WTC11 (cell line): ENCODE results near the gene GJD4. TPM values are rescaled to one million over a fixed set of nuclear protein-coding genes. Genes with fewer than 3 reads are reported as not detected.

Source experiments
- ATAC-seq: fragments of 200-7000 bp; cut with Tn5 transposase; 2 replicates; pipeline ENCODE4 v1.10.0; 2021; ENCODE audit warnings: mild to moderate bottlenecking, moderate library complexity
- CTCF ChIA-PET: fragments of 300-600 bp; sonication (Branson Sonifier 250); formaldehyde crosslinking; loops from one replicate; lab custom pipeline; 2021; ENCODE audit warnings: antibody characterized with exemption; lab: Charles Lee
- POLR2A ChIA-PET: fragments of 350-600 bp; sonication (Branson Sonifier 250); formaldehyde crosslinking; loops from one replicate; lab custom pipeline; 2021; ENCODE audit warnings: antibody characterized with exemption; lab: Charles Lee
- DNase-seq: peaks from one replicate; pipeline ENCODE4 v3.0.0; 2021; ENCODE audit warnings: low spot score
- H3K27ac Mint-ChIP-seq: 2 replicates; pipeline ENCODE4 v1.8.0; 2021; ENCODE audit warnings: mixed read lengths
- H3K27me3 Mint-ChIP-seq: 2 replicates; pipeline ENCODE4 v1.8.0; 2021; ENCODE audit warnings: low read depth, mild to moderate bottlenecking, moderate library complexity, mixed read lengths
- H3K36me3 Mint-ChIP-seq: 2 replicates; pipeline ENCODE4 v1.8.0; 2021; ENCODE audit warnings: mixed read lengths
- H3K4me1 Mint-ChIP-seq: 2 replicates; pipeline ENCODE4 v1.8.0; 2022; ENCODE audit warnings: mixed read lengths
- H3K4me3 Mint-ChIP-seq: 2 replicates; pipeline ENCODE4 v1.8.0; 2021; ENCODE audit warnings: mild to moderate bottlenecking, moderate library complexity, mixed read lengths
- H3K9me3 Mint-ChIP-seq: 2 replicates; pipeline ENCODE4 v1.8.0; 2021; ENCODE audit warnings: mixed read lengths
- CREB1 ChIP-seq: sonication (generic); formaldehyde crosslinking; IDR thresholded peaks from 2 replicates; pipeline ENCODE4 v1.8.0; 2023; ENCODE audit warnings: mild to moderate bottlenecking, missing genetic modification reagents
- CREM ChIP-seq: sonication (generic); formaldehyde crosslinking; IDR thresholded peaks from 2 replicates; pipeline ENCODE4 v1.8.1; 2022; ENCODE audit warnings: mild to moderate bottlenecking, missing genetic modification reagents, moderate library complexity
- ELF4 ChIP-seq: sonication (generic); formaldehyde crosslinking; IDR thresholded peaks from 2 replicates; pipeline ENCODE4 v1.8.1; 2022; ENCODE audit warnings: low read depth, mild to moderate bottlenecking, moderate library complexity, missing genetic modification reagents
- ESRRA ChIP-seq: sonication (generic); formaldehyde crosslinking; IDR thresholded peaks from 2 replicates; pipeline ENCODE4 v1.8.1; 2022; ENCODE audit warnings: mild to moderate bottlenecking, missing genetic modification reagents, borderline replicate concordance
- JAZF1 ChIP-seq: fragments of 250-450 bp; sonication (Bioruptor Pico); IDR thresholded peaks from 2 replicates; pipeline ENCODE4 v1.9.0; 2021; ENCODE audit warnings: moderate library complexity, mild to moderate bottlenecking, inconsistent platforms
- JUN ChIP-seq: sonication (generic); formaldehyde crosslinking; IDR thresholded peaks from 2 replicates; pipeline ENCODE4 v1.8.0; 2023; ENCODE audit warnings: mild to moderate bottlenecking, missing genetic modification reagents
- KAT7 ChIP-seq: sonication (generic); formaldehyde crosslinking; IDR thresholded peaks from 2 replicates; pipeline ENCODE4 v1.8.1; 2023; ENCODE audit warnings: missing genetic modification reagents, mild to moderate bottlenecking, borderline replicate concordance
- MAX ChIP-seq: sonication (generic); formaldehyde crosslinking; IDR thresholded peaks from 2 replicates; pipeline ENCODE4 v1.8.0; 2022; ENCODE audit warnings: mild to moderate bottlenecking, missing genetic modification reagents
- SMAD3 ChIP-seq: sonication (generic); formaldehyde crosslinking; IDR thresholded peaks from 2 replicates; pipeline ENCODE4 v1.8.0; 2022; ENCODE audit warnings: missing genetic modification reagents, mild to moderate bottlenecking, borderline replicate concordance
- ZNF121 ChIP-seq: sonication (generic); formaldehyde crosslinking; IDR thresholded peaks from 2 replicates; pipeline ENCODE4 v1.8.0; 2023; ENCODE audit warnings: missing genetic modification reagents
- ZNF416 ChIP-seq: fragments of 250-450 bp; sonication (Bioruptor Pico); IDR thresholded peaks from 2 replicates; pipeline ENCODE4 v1.9.0; 2021; ENCODE audit warnings: mild to moderate bottlenecking, inconsistent platforms
- ZNF425 ChIP-seq: fragments of 250-450 bp; sonication (Bioruptor Pico); conservative IDR thresholded peaks from 2 replicates; pipeline ENCODE4 v1.9.0; 2021; ENCODE audit warnings: mild to moderate bottlenecking
- ZNF671 ChIP-seq: fragments of 250-450 bp; sonication (Bioruptor Pico); IDR thresholded peaks from 2 replicates; pipeline ENCODE4 v1.8.0; 2021; ENCODE audit warnings: mild to moderate bottlenecking
- total RNA-seq: library from RNA; stranded (reverse); gene quantifications from 3 replicates; pipeline ENCODE4 v1.2.3, GENCODE V29; 2021
- TF ChIP-seq, protein P1 (sequence below): sonication (generic); formaldehyde crosslinking; IDR thresholded peaks from 2 replicates; pipeline ENCODE4 v1.8.1; 2022; ENCODE audit warnings: mild to moderate bottlenecking, moderate library complexity, missing genetic modification reagents
- TF ChIP-seq, protein P2 (sequence below): fragments of 250-450 bp; sonication (Bioruptor Pico); IDR thresholded peaks from 2 replicates; pipeline ENCODE4 v1.9.0; 2021; ENCODE audit warnings: mild to moderate bottlenecking, borderline replicate concordance
- TF ChIP-seq, protein P3 (sequence below): sonication (generic); formaldehyde crosslinking; IDR thresholded peaks from 2 replicates; pipeline ENCODE4 v1.8.0; 2022; ENCODE audit warnings: mild to moderate bottlenecking, missing genetic modification reagents
- TF ChIP-seq, protein P4 (sequence below): sonication (generic); formaldehyde crosslinking; conservative IDR thresholded peaks from 2 replicates; pipeline ENCODE4 v1.8.1; 2023; ENCODE audit warnings: mild to moderate bottlenecking, low read depth, missing genetic modification reagents, moderate library complexity
- TF ChIP-seq, protein P5 (sequence below): sonication (generic); formaldehyde crosslinking; IDR thresholded peaks from 2 replicates; pipeline ENCODE4 v1.8.1; 2023; ENCODE audit warnings: mild to moderate bottlenecking, missing genetic modification reagents

Gene GJD4
- total RNA-seq, 1 experiment from 2014 or later, result not detected

DNA sequence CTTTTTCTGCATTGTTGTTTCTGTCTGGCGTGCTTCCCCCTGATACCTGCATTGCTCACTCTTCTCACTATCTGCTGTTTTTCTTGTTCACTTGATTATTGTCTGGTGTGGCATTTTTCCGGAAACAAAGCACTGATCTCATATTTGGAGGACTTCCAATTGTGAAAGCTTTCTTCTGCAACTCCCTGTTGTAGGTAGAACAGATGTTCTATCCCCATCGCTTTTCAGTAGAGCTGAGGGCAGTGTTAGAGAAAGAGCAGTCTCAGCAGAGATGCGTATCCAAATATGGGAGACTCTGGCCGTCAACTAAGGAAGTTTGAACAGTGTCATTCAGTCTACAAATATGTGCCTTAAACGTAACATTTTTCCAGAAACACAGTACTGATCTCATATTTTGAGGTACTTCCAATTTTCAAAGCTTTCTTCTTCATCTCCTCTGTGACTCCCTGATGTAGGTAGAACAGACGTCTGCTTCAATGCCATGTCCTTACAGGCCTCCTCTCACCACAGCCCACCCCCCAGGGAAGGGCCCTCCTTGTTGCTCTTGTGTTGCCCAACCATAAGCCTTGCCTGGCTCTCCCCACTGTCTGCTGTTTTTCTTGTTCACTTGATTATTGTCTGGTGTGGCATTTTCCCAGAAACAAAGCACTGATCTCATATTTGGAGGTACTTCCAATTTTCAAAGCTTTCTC is 27.1 kb upstream of the GJD4 start (continued):
- TF ChIP-seq SMAD3 (CRISPR knock-in tag) (no peak), JAZF1 (CRISPR knock-in tag) (no peak), ELF4 (CRISPR knock-in tag) (no peak), CREM (no peak), JUN (CRISPR knock-in tag) (no peak)

GRCh38 chr10:35578618-35578956 is 26.6 kb upstream of the GJD4 start:
- DNase-seq (no peak), ATAC-seq (no peak)
- Mint-ChIP-seq H3K27ac (no peak overlapping the region), H3K4me1 (peaks cover 12% of the 10 kb centered on the region), H3K27me3 (peaks cover 4% of the 10 kb centered on the region; the same call in 1 of the 2 replicates), H3K4me3 (no peak overlapping the region), H3K36me3 (peaks cover 3% of the 10 kb centered on the region), H3K9me3 (peaks cover 8% of the 10 kb centered on the region)
- CTCF ChIA-PET, result interaction anchor here (1.5 kb wide), 1 partner anchor 13 kb away, joined by 3 read pairs; no protein-coding TSS in a partner anchor
- TF ChIP-seq CREB1 (CRISPR knock-in tag), result no peak
- TF ChIP-seq, protein P1, sequence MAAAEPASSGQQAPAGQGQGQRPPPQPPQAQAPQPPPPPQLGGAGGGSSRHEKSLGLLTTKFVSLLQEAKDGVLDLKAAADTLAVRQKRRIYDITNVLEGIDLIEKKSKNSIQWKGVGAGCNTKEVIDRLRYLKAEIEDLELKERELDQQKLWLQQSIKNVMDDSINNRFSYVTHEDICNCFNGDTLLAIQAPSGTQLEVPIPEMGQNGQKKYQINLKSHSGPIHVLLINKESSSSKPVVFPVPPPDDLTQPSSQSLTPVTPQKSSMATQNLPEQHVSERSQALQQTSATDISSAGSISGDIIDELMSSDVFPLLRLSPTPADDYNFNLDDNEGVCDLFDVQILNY, result no peak
- POLR2A ChIA-PET, result no interaction called here

DNA sequence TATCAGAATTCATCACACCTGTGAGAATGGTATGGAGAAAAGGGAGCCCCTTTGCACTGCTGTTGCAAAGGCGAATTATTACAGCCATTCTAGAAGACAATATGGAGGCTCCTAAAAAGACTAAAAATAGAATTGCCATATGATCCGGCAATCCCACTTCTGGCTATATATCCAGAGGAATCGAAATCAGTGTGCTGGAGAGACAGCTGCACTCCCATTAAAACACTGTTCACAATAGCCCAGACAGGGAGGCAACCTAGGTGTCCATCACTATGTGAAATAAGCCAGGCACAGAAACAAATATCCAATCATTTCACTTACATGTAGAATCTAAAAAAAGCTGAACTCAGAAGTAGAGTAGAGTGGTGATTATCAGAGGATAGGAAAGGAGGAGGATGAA is 26.0 kb upstream of the GJD4 start:
- Mint-ChIP-seq H3K4me1 (peaks cover 7% of the 10 kb centered on the region), H3K27me3 (peaks cover 4% of the 10 kb centered on the region; the same call in 1 of the 2 replicates), H3K36me3 (peaks cover 3% of the 10 kb centered on the region), H3K4me3 (no peak overlapping the region), H3K27ac (no peak overlapping the region), H3K9me3 (peaks cover 8% of the 10 kb centered on the region)
- CTCF ChIA-PET, result interaction anchor here (1.5 kb wide), 1 partner anchor 13 kb away, joined by 3 read pairs; no protein-coding TSS in a partner anchor
- POLR2A ChIA-PET, result no interaction called here
- ATAC-seq, result no peak
- DNase-seq, result no peak
- TF ChIP-seq, protein P2, sequence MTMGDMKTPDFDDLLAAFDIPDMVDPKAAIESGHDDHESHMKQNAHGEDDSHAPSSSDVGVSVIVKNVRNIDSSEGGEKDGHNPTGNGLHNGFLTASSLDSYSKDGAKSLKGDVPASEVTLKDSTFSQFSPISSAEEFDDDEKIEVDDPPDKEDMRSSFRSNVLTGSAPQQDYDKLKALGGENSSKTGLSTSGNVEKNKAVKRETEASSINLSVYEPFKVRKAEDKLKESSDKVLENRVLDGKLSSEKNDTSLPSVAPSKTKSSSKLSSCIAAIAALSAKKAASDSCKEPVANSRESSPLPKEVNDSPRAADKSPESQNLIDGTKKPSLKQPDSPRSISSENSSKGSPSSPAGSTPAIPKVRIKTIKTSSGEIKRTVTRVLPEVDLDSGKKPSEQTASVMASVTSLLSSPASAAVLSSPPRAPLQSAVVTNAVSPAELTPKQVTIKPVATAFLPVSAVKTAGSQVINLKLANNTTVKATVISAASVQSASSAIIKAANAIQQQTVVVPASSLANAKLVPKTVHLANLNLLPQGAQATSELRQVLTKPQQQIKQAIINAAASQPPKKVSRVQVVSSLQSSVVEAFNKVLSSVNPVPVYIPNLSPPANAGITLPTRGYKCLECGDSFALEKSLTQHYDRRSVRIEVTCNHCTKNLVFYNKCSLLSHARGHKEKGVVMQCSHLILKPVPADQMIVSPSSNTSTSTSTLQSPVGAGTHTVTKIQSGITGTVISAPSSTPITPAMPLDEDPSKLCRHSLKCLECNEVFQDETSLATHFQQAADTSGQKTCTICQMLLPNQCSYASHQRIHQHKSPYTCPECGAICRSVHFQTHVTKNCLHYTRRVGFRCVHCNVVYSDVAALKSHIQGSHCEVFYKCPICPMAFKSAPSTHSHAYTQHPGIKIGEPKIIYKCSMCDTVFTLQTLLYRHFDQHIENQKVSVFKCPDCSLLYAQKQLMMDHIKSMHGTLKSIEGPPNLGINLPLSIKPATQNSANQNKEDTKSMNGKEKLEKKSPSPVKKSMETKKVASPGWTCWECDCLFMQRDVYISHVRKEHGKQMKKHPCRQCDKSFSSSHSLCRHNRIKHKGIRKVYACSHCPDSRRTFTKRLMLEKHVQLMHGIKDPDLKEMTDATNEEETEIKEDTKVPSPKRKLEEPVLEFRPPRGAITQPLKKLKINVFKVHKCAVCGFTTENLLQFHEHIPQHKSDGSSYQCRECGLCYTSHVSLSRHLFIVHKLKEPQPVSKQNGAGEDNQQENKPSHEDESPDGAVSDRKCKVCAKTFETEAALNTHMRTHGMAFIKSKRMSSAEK (CRISPR knock-in tag), result no peak
- no peak for TF ChIP-seq ZNF416 (CRISPR knock-in tag)
- no peak for TF ChIP-seq CREB1 (CRISPR knock-in tag)
- no peak for TF ChIP-seq KAT7 (CRISPR knock-in tag)
- no peak for TF ChIP-seq ZNF671
- TF ChIP-seq, protein P3, sequence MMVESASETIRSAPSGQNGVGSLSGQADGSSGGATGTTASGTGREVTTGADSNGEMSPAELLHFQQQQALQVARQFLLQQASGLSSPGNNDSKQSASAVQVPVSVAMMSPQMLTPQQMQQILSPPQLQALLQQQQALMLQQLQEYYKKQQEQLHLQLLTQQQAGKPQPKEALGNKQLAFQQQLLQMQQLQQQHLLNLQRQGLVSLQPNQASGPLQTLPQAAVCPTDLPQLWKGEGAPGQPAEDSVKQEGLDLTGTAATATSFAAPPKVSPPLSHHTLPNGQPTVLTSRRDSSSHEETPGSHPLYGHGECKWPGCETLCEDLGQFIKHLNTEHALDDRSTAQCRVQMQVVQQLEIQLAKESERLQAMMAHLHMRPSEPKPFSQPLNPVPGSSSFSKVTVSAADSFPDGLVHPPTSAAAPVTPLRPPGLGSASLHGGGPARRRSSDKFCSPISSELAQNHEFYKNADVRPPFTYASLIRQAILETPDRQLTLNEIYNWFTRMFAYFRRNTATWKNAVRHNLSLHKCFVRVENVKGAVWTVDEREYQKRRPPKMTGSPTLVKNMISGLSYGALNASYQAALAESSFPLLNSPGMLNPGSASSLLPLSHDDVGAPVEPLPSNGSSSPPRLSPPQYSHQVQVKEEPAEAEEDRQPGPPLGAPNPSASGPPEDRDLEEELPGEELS (CRISPR knock-in tag), result no peak
- TF ChIP-seq, protein P4, sequence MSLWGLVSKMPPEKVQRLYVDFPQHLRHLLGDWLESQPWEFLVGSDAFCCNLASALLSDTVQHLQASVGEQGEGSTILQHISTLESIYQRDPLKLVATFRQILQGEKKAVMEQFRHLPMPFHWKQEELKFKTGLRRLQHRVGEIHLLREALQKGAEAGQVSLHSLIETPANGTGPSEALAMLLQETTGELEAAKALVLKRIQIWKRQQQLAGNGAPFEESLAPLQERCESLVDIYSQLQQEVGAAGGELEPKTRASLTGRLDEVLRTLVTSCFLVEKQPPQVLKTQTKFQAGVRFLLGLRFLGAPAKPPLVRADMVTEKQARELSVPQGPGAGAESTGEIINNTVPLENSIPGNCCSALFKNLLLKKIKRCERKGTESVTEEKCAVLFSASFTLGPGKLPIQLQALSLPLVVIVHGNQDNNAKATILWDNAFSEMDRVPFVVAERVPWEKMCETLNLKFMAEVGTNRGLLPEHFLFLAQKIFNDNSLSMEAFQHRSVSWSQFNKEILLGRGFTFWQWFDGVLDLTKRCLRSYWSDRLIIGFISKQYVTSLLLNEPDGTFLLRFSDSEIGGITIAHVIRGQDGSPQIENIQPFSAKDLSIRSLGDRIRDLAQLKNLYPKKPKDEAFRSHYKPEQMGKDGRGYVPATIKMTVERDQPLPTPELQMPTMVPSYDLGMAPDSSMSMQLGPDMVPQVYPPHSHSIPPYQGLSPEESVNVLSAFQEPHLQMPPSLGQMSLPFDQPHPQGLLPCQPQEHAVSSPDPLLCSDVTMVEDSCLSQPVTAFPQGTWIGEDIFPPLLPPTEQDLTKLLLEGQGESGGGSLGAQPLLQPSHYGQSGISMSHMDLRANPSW (CRISPR knock-in tag), result no peak
- TF ChIP-seq, protein P5, sequence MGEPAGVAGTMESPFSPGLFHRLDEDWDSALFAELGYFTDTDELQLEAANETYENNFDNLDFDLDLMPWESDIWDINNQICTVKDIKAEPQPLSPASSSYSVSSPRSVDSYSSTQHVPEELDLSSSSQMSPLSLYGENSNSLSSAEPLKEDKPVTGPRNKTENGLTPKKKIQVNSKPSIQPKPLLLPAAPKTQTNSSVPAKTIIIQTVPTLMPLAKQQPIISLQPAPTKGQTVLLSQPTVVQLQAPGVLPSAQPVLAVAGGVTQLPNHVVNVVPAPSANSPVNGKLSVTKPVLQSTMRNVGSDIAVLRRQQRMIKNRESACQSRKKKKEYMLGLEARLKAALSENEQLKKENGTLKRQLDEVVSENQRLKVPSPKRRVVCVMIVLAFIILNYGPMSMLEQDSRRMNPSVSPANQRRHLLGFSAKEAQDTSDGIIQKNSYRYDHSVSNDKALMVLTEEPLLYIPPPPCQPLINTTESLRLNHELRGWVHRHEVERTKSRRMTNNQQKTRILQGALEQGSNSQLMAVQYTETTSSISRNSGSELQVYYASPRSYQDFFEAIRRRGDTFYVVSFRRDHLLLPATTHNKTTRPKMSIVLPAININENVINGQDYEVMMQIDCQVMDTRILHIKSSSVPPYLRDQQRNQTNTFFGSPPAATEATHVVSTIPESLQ (CRISPR knock-in tag), result no peak
- TF ChIP-seq ZNF425, result no peak
- TF ChIP-seq MAX, result no peak
- TF ChIP-seq ZNF121 (CRISPR knock-in tag), result no peak
- TF ChIP-seq ESRRA, result no peak
